Dermis microvascular lymphatic vessel endothelial cell (primary cell): ENCODE measurements around the gene TK2. TPM values are rescaled to one million over a fixed set of nuclear protein-coding genes. Genes with fewer than 3 reads are reported as not detected.
"Not testable (repeated sequence)": the region's sequence is repeated elsewhere in the genome, so short reads cannot be mapped to it uniquely, and the experiment has no call there.

ENCODE experiments used
- DNase-seq, 2 donors: peaks; one replicate each; pipeline versions ENCODE4 v3.0.0 to v3.0.0-alpha.2; 2010; ENCODE audit warnings: low read depth in 2 of 2
- total RNA-seq: library from RNA; depleted of rRNA; stranded (reverse); fragments of >200 nt; gene quantifications from 2 replicates; pipeline ENCODE4 v1.2.1, GENCODE V29; 2014

TK2 gene
- total RNA-seq, 1 donor from 2014 or later = 25.7 TPM

- no peak for DNase-seq
Observed at GRCh38 chr16:66469291-66469946, 80.5 kb downstream of the TK2 start.

DNA sequence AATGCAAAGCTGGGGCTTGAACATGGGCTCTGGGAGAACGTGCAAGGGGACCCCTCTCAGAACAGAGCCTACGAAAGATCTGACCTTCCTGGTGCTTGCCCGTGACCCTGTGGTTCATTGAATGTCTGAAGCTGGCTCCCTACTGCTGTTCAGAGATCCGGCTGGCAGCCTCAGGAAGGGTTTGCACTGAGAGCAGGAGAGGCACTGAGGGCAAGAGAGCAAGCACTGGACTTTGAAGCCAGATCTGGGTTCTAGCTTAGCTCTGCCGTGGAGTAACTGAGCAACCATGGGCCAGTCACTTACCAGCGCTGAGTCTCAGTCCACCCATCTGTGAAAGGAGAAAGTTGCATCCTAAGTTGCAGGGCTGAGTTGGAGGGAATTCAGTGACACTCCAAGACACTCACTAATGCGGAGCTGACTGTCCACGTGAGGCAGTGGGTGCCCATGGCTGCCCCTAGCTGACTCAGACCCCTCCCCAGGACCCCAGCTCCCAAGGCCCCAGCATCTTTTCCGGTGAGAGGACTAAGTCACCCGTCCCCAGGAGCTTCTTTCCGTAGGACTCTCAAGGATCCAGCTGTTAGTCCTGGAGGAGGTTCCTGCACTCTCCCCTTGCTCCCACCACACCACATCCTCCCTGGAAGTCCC, 81.5 kb downstream of the TK2 start:
- no peak for DNase-seq

GRCh38 chr16:66467611-66468010, 82.3 kb downstream of the TK2 start:
- DNase-seq = no peak

- DNase-seq = not testable (repeated sequence)
Observed at GRCh38 chr16:66466636-66467035, 83.3 kb downstream of the TK2 start.

- DNase-seq = not testable (repeated sequence)
Observed at GRCh38 chr16:66465946-66466345, 84.0 kb downstream of the TK2 start.

DNA sequence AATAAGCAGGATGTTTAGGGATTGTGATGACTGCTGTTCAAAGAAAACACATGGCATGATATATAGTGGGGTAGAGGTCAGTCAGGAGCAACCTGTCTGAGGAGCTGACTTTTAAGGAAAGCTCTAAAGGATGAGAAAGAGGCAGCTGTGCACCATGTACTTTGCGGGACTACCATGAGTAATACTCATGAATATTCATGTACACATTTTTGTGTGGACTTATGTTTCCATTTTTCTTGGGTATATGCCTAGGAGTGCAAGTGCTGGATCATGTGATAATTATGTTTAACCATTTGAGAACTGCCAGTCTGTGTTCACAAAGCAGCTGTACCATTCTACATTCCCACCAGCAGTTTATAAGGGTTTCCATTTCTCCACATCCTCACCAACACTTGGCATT, 87.0 kb downstream of the TK2 start:
- DNase-seq = no peak

DNA sequence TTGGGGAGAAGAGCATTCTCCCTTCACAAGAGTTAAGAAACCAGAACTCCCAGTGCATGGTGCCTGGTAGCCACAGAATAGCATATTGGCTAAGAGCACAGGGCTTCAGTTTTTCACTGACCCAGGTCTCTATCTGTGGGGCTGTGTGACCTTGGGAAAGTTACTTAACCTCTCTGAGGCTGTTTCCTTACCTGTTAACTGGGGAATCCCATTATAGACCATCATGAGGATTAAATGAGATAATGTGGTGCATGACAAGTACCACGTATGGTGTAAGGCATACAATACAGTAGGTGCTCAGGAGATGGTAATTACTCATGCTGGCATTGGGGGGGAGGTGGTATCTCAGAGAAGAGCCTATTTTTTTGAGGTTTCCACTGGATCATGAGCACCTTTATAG, 89.2 kb downstream of the TK2 start:
- DNase-seq = no peak

- no peak for DNase-seq
Observed at GRCh38 chr16:66459878-66460277, 90.0 kb downstream of the TK2 start.

GRCh38 chr16:66458853-66459252, 91.1 kb downstream of the TK2 start:
- DNase-seq = no peak

DNA sequence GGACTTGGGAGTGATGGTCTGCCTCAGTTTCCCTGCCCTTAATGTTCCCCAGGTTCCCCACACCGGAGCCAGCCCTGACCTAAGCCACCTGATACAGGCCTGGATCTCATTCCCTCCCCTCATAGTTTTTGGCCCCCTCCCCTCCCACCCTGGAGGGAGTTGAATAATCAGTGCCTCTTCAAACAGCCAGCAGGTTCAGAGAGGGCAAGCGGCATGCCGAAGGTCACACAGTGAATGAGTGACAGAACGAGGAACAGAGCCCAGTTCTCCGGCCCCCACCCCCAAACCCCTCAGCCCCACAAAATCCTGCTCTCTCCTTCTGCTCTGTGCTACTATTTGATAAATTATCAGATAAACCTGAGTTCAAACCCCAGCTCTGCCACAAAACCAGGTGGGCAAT, 91.6 kb downstream of the TK2 start:
- DNase-seq = no peak

Other genes with a start within 250 kb of the TK2 start
- gene CDH5, start 183.4 kb downstream of the TK2 start, total RNA-seq = 263 and 363 TPM in 2 replicates
- gene BEAN1, start 122.8 kb downstream of the TK2 start, total RNA-seq = 0.39 and 0.51 TPM in 2 replicates
- 69.7 and 84.0 TPM in 2 replicates for gene CKLF, start 2.5 kb upstream of the TK2 start, total RNA-seq
- 1.9 and 2.1 TPM in 2 replicates for gene CMTM1, start 16.3 kb upstream of the TK2 start, total RNA-seq
- gene CMTM2, start 29.3 kb upstream of the TK2 start, total RNA-seq = not detected in 2 replicates
- gene CMTM3, start 54.6 kb upstream of the TK2 start, total RNA-seq = 21.8 and 35.8 TPM in 2 replicates
- 9.4 and 12.4 TPM in 2 replicates for gene CMTM4, start 146.6 kb upstream of the TK2 start, total RNA-seq
- 98.4 and 101 TPM in 2 replicates for gene DYNC1LI2, start 201.5 kb upstream of the TK2 start, total RNA-seq